Subcutaneous adipose tissue (tissue), 4 donors: ENCODE measurements around the gene IWS1. TPM values are rescaled to one million over a fixed set of nuclear protein-coding genes. Genes with fewer than 3 reads are reported as not detected.

Source experiments
- total RNA-seq, 4 donors: library from RNA; depleted of rRNA; stranded (reverse); fragments of >200 nt; gene quantifications; one replicate each; pipeline ENCODE4 v1.1.0, GENCODE V29; 2016
- TF ChIP-seq, protein P1 (sequence below): fragments of 450-650 bp; IDR thresholded peaks from one replicate; pipeline ENCODE4 v1.5.1; 2016; ENCODE audit warnings: low read depth, mild to moderate bottlenecking, control low read depth, antibody characterized with exemption, moderate library complexity

IWS1 gene
- total RNA-seq, 4 donors from 2014 or later = 27.2 to 42.7 (median 34.9) TPM

DNA sequence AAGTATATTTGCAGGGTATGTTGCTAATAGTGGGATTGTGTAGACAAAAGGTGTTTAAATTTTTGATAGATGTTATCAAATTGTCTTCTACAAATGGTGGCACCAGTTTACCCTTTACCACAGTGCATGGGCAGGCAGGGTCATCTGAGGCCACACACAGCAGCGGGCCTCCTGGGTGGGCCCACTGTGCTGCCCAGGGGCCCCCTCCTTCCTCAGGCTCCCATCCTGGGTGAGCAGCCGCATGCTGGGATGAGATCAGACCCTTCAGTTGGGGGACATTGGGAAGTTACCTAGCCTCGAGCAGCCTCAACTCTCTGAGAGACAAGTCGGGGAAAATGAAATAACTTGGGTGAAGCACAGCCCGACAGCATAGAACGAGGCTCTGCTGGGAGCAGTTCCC, 18.9 kb upstream of the IWS1 start:
- TF ChIP-seq, protein P1, sequence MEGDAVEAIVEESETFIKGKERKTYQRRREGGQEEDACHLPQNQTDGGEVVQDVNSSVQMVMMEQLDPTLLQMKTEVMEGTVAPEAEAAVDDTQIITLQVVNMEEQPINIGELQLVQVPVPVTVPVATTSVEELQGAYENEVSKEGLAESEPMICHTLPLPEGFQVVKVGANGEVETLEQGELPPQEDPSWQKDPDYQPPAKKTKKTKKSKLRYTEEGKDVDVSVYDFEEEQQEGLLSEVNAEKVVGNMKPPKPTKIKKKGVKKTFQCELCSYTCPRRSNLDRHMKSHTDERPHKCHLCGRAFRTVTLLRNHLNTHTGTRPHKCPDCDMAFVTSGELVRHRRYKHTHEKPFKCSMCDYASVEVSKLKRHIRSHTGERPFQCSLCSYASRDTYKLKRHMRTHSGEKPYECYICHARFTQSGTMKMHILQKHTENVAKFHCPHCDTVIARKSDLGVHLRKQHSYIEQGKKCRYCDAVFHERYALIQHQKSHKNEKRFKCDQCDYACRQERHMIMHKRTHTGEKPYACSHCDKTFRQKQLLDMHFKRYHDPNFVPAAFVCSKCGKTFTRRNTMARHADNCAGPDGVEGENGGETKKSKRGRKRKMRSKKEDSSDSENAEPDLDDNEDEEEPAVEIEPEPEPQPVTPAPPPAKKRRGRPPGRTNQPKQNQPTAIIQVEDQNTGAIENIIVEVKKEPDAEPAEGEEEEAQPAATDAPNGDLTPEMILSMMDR = no peak

DNA sequence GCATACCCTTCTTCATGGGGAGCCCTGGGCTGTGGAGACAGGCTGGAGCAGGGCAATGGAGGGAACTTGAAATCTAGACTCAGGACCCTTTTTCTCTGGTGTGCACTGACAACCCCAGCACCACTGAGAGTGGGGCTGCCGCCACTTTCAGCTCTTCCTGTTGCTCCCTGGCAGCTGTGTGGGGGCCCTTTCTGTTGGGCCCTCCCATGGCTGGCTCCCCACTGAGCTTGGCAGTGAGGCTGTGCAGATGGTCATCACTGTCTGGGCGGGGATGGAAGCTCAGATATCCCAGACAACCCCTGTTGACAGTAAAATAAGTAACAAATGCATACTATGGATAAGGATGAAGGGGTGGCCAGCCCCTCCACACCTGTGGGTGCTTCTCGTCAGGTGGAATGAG, 15.9 kb upstream of the IWS1 start:
- TF ChIP-seq, protein P1 = no peak

DNA sequence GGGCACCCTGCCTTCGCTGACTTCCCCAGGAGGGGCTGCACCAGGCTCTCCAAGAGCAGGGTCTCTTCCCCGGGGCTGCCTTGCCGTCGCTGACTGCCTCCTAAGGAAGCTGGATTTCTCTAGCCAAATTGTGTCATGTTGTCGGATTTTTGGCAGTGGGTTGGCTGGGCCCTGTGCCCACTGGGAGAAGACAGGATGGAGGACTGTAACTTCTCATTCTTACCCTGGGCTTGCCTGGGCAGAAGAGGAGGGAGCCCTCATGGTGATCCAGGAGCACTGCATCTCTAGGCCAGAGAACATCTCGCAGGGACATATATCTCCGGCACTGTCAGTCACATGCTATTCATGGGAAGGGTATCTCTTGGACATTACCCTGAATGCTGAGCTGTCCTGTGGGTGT, 15.5 kb upstream of the IWS1 start:
- TF ChIP-seq, protein P1 = no peak

DNA sequence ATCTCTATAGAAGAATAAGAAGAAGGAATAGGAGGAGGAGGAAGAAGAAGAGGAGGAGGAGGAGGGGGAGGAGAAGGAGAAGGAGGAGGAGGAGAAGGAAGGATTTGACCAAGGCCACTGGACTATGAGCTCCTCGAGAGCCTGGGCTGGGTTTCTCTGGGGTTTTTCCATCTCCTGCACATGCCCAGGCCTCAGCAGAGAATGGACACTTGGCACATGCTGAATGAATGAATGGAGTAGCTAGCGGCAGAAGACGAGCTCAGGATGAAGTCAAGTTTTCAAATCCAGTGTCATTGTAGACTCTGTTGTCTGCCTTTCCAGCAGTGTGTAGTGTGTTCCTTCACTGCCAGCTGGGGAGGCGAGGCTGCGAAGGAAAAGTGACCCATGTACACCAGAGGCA, 11.4 kb upstream of the IWS1 start:
- TF ChIP-seq, protein P1 = no peak

DNA sequence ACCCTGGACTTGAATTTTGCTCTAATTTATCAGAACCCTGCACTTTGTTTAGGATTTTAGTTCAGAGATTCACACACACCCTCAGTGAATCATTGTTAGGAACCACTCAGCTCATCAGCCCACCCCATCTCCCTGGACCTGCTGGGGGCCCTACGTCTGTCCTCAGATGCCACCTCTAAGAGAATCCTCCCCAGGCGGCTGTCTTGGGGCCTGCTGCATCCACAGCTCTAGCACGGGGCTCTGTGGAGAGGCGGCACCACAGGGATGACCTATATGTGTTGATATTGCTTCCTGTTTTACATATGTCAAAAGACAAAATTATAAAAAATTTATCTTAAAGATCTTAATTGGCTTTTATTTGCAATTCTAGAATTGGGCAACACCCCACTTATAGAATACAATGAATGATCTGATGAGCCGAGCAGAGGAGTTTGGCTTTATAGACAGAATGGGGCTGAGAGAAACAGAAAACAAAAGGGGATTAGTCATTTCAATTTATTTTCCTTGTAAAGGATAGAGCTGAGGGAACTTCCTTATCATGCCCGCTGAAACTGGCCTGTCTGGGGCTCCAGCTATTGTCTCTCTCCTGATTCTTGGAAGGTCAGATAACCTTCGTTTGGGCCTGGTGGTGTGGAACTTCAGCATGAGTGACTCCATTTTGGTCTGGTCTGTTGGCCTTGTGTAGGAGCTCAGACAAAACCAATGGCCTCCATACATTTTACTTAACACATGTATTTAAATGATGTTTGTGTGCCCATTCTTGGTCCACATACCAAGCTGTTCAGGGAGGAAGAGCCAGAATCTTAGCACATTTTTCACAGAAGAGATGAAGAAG, 10.6 kb upstream of the IWS1 start:
- TF ChIP-seq, protein P1 = no peak

- TF ChIP-seq, protein P1 = no peak
Measured at GRCh38 chr2:127535918-127536317, 9.6 kb upstream of the IWS1 start.

DNA sequence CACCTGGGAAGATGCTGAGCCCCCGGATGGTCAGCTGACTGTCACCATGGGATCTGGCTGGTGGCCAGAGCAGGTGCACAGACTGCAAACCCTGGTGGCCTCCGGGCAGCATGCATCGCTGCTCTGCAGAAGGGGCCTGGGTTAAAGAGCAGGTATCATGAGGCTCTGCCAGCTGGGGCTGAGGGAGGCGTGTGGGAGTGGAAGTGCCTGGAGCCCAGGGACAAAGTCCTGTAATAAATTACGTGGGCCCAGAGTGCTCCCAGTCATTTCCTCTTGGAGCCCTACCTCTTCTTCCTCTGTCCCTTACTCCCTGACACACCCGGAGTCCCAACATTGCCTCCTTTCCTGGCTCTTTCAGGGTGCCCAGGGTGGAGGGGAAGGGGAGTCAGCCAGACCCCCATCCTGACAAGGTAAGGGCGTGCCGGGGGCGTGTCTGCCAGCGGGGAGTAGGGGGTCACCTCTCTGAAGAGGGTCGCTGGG, 9.2 kb upstream of the IWS1 start, which contains the start of gene MYO7B:
MYO7B (plus strand) TSS at position 262 of the 480 bp plus-strand sequence. CDS start 24,040 bp downstream, outside the sequence.
- TF ChIP-seq, protein P1 = no peak
